Measurements from ENCODE around the gene P3H4.

- TF ChIP-seq CTCF (optimal IDR thresholded peaks at IDR 0.05 in 1 of 3, IDR thresholded peaks at IDR 0.05 in 1 of 3, conservative IDR thresholded peaks at IDR 0.05 in 1 of 3; ENCODE audit: extremely low read depth in 1 of 3, insufficient read depth in 2 of 3, low read length in 3 of 3) (no peak), EZH2 (IDR thresholded peaks at IDR 0.05; ENCODE audit: low read length) (no peak)
These were observed 24.9 kb upstream of the P3H4 start for GRCh38 chr17:41836550-41837196.
